HG03045 (cell line): ENCODE measurements around the gene LRG1.

ENCODE experiments used
- ATAC-seq: cut with Tn5 transposase; IDR thresholded peaks from one replicate; pipeline ENCODE4 v1.9.1; 2021; ENCODE audit warnings: mild to moderate bottlenecking, moderate library complexity; ENCODE audit not compliant: unreplicated experiment

Gene LRG1

DNA sequence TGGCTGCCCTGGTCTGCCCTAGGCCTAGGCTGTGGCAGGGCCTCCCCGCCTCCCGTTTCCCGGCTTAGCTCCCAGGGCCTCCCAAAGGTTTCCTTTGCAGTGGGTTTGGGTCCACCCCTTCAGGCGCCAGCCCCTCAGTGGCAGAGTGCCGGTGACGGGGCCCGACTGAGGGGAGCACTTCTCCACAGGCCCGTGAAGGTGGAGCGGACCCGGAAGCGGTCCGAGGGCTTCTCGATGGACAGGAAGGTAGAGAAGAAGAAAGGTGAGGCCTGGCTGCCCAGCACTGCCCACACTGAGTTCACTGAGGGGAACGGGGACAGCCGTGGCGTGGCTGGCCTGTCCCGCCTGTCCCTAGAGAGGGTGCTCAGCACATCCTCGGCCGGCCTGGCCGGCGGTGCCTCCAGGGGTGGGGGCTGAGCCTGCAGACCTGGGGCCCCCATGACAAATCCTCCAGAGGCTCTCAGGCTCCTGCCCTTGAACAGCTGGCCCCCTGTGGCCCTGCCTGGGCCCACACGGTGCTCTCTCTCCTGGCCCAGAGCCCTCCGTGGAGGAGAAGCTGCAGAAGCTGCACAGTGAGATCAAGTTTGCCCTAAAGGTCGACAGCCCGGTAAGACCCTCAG is 42.0 kb downstream of the LRG1 start:
- no peak for ATAC-seq

DNA sequence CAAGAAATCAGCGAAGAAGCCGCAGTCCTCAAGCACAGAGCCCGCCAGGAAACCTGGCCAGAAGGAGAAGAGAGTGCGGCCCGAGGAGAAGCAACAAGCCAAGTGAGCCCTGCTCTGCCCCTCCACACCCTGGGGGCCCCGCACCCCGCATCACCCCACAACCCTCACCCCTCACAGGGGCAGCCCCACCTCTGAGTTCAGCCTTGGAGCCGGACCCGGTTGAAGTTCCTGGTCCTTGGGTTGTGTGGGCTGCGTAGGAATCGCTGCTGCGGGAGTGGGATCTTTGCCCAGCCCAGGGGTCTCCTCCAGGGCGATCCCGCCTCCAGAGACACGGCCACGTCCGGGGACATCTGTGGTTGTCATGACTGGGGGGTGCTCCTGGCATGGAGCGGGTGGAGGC is 43.5 kb downstream of the LRG1 start:
- no peak for ATAC-seq

DNA sequence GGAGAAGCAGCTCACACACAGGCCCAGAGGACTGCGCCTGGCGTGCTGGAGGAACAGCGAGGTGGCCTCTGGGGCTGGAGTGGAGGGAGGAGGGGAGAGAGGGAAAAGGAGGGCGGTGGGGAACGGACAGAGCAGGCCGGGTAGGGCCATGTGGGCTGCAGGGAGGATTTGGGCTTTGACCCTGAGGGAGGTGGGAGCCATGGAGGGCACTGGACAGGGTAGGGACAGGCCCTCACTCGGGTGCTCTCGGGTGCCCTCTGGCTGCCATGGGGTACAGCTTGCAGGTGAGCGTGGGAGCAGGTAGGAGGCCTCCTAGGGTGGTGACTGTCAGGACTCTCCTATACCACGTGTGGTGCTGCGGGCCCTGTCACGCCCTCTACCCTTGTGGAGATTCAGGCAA is 44.4 kb downstream of the LRG1 start:
- ATAC-seq: no peak

DNA sequence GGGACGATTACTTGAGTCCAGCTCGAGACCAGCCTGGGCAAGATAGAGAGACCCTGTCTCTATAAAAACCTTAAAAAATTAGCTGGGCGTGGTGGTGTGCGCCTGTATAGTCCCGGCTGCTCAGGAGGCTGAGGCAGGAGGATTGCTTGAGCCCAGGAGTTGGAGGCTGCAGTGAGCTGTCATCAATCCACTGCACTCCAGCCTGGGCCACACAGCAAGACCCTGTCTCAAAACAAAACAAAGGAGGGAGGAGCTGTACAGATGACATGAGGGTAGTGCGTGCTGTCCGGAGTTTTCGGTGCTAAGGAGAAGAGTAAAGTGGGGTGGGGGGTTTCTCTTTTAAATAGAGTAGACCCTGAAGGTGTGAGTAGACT is 45.2 kb downstream of the LRG1 start:
- ATAC-seq: no peak

GRCh38 chr19:4493929-4494690 is 45.7 kb downstream of the LRG1 start:
- ATAC-seq: no peak

DNA sequence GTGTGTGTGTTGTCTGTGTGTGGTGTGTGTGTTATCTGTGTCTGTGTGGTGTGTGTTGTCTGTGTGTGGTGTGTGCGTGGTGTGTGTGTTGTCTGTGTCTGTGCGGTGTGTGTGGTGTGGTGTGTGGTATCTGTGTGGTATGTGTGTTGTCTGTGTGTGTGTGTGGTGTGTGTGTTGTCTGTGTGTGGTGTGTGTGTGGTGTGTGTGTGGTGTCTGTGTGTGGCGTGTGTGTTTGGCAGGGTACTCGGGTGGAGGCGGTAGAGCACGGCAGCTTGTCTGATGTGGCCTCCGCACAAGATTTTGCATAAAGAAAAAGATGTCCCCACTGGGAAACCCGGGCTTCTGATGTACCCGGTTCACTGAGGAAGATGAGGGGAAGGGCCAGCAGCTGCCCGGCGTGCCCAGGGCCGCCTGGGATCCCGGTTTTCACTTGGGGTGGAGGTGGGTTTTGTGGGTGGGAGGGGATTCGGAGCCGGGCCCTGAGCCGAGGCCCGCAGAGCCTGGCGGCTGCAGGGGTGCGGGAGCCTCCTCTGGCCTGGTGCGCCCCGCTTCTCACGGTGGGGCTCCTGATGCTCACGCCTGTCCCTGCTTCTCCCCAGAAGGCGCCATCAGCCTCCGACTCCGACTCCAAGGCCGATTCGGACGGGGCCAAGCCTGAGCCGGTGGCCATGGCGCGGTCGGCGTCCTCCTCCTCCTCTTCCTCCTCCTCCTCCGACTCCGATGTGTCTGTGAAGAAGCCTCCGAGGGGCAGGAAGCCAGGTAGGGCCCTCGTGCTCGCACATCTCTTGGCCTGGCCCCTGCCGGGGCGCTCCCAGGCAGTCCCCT is 46.5 kb downstream of the LRG1 start:
- ATAC-seq: no peak

- no peak for ATAC-seq
Measured at GRCh38 chr19:4492337-4493103, 47.3 kb downstream of the LRG1 start.

DNA sequence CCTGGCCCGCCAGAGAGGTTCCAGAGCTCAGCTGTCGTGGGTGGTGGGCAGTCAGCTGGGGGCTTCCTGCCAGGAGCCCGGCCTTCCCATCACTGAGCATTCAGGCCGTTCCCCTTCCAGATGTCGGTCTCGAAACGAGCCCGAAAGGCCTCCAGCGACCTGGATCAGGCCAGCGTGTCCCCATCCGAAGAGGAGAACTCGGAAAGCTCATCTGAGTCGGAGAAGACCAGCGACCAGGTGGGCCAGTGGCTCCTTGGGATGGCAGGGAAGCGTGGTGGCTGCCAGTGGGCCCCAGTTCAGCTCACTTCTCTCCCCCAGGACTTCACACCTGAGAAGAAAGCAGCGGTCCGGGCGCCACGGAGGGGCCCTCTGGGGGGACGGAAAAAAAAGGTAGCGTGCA is 48.4 kb downstream of the LRG1 start:
- ATAC-seq: no peak

DNA sequence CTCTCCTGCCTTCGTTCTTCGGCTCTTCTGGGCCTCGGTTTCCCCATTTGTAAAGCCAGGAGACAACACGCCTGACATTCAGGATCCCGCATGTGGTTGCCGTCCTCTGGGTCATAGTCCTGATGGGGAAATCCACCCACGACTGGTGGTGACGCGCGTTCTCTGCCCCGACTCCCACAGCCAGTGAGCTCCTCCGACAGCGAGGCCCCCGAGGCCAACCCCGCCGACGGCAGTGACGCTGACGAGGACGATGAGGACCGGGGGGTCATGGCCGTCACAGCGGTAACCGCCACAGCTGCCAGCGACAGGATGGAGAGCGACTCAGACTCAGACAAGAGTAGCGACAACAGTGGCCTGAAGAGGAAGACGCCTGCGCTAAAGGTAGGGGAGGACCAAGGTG is 51.3 kb downstream of the LRG1 start:
- no peak for ATAC-seq

- no peak for ATAC-seq
Measured at GRCh38 chr19:4487572-4487971, 52.3 kb downstream of the LRG1 start.
